Fibroblast of lung (primary cell): ENCODE results near the gene HES7.
A peak's percentile ranks its signal among the peaks of the same experiment; 100 is the strongest.

ENCODE experiments used
- CTCF ChIP-seq, 2 donors: IDR thresholded peaks in 1 of 2; conservative IDR thresholded peaks in 1 of 2; 1 replicate in 1 of 2; 2 replicates in 1 of 2; pipeline ENCODE4 v1.5.1; 2011 to 2012; ENCODE audit warnings: low read length in 2 of 2, control low read depth in 1 of 2, inconsistent platforms in 1 of 2, low read depth in 1 of 2, mild to moderate bottlenecking in 1 of 2
- EZH2 ChIP-seq: IDR thresholded peaks from 2 replicates; pipeline ENCODE4 v1.5.1; 2012; ENCODE audit warnings: low read length, control low read depth, mild to moderate bottlenecking; ENCODE audit errors: missing control alignments

- TF ChIP-seq CTCF (conservative IDR thresholded peaks at IDR 0.05 in 1 of 2, IDR thresholded peaks at IDR 0.05 in 1 of 2; ENCODE audit: low read depth in 1 of 2, low read length in 2 of 2) (peak; percentile 61), EZH2 (no peak)
Measured at GRCh38 chr17:8079291-8080207, 44.4 kb downstream of the HES7 start.
